Globus pallidus (tissue), 1 donor: ENCODE results near the gene TRABD2A.
"Not testable (repeated sequence)": the region's sequence is repeated elsewhere in the genome, so short reads cannot be mapped to it uniquely, and the experiment has no call there.

Source experiments
- DNase-seq: peaks from one replicate; pipeline ENCODE4 v3.0.0-alpha.2; 2015; ENCODE audit warnings: low spot score

Gene TRABD2A

GRCh38 chr2:84879584-84880394, 1.1 kb downstream of the TRABD2A start:
- DNase-seq, result no peak

GRCh38 chr2:84878896-84879583, 1.8 kb downstream of the TRABD2A start:
- DNase-seq, result no peak

- no peak for DNase-seq
Measured at GRCh38 chr2:84878459-84878858, 2.4 kb downstream of the TRABD2A start.

GRCh38 chr2:84876369-84876768, 4.5 kb downstream of the TRABD2A start:
- no peak for DNase-seq

- not testable (repeated sequence) for DNase-seq
Measured at GRCh38 chr2:84875619-84876018, 5.3 kb downstream of the TRABD2A start.

GRCh38 chr2:84875213-84875560, 5.7 kb downstream of the TRABD2A start:
- no peak for DNase-seq

- no peak for DNase-seq
Measured at GRCh38 chr2:84874381-84875212, 6.3 kb downstream of the TRABD2A start.

- no peak for DNase-seq
Measured at GRCh38 chr2:84873350-84873749, 7.5 kb downstream of the TRABD2A start.

GRCh38 chr2:84872691-84873090, 8.2 kb downstream of the TRABD2A start:
- not testable (repeated sequence) for DNase-seq

GRCh38 chr2:84870306-84870705, 10.6 kb downstream of the TRABD2A start:
- DNase-seq, result no peak

GRCh38 chr2:84868327-84868726, 12.6 kb downstream of the TRABD2A start:
- not testable (repeated sequence) for DNase-seq

GRCh38 chr2:84866122-84866521, 14.8 kb downstream of the TRABD2A start:
- DNase-seq, result no peak

GRCh38 chr2:84865181-84865783, 15.6 kb downstream of the TRABD2A start:
- no peak for DNase-seq

- DNase-seq, result no peak
Measured at GRCh38 chr2:84862006-84862405, 18.9 kb downstream of the TRABD2A start.

- DNase-seq, result no peak
Measured at GRCh38 chr2:84861539-84861938, 19.3 kb downstream of the TRABD2A start.

- DNase-seq, result no peak
Measured at GRCh38 chr2:84858937-84859336, 21.9 kb downstream of the TRABD2A start.

- DNase-seq, result no peak
Measured at GRCh38 chr2:84858123-84858522, 22.8 kb downstream of the TRABD2A start.

GRCh38 chr2:84857566-84857965, 23.3 kb downstream of the TRABD2A start:
- no peak for DNase-seq

- DNase-seq, result no peak
Measured at GRCh38 chr2:84856787-84857186, 24.1 kb downstream of the TRABD2A start.

GRCh38 chr2:84855731-84856130, 25.2 kb downstream of the TRABD2A start:
- no peak for DNase-seq

- no peak for DNase-seq
Measured at GRCh38 chr2:84854850-84855249, 26.0 kb downstream of the TRABD2A start.

GRCh38 chr2:84851876-84852275, 29.0 kb downstream of the TRABD2A start:
- no peak for DNase-seq
